HUES64 (cell line): ENCODE measurements around the gene SH3PXD2A.

Experiments
- H3K27ac ChIP-seq: 2 replicates; pipeline ENCODE4 v1.7.0; 2013; ENCODE audit warnings: low read depth, low read length, inconsistent platforms
- H3K27me3 ChIP-seq: 2 replicates; pipeline ENCODE4 v1.6.1; 2013; ENCODE audit warnings: mild to moderate bottlenecking, low read length; ENCODE audit not compliant: insufficient read depth
- H3K36me3 ChIP-seq: 2 replicates; pipeline ENCODE4 v1.6.1; 2013; ENCODE audit warnings: mild to moderate bottlenecking, low read length; ENCODE audit not compliant: insufficient read depth
- H3K4me1 ChIP-seq: 2 replicates; pipeline ENCODE4 v1.6.1; 2013; ENCODE audit warnings: mild to moderate bottlenecking, low read length, moderate library complexity; ENCODE audit not compliant: insufficient read depth
- H3K4me3 ChIP-seq: 2 replicates; pipeline ENCODE4 v1.5.1; 2013; ENCODE audit warnings: mild to moderate bottlenecking, low read length, moderate library complexity
- H3K9ac ChIP-seq: 2 replicates; pipeline ENCODE4 v1.6.1; 2013; ENCODE audit warnings: mild to moderate bottlenecking, low read depth, low read length
- H3K9me3 ChIP-seq: 2 replicates; pipeline ENCODE4 v1.6.1; 2013; ENCODE audit warnings: low read depth, low read length; ENCODE audit not compliant: insufficient read depth
- WGBS: fragments of 150-250, 120-280 bp; methylation state at CpG from one replicate; pipeline ENCODE4 v1.1.7; 2013; ENCODE audit warnings: missing lambda C conversion rate; 5-methylcytosine and 5-hydroxymethylcytosine counted together

SH3PXD2A gene

DNA sequence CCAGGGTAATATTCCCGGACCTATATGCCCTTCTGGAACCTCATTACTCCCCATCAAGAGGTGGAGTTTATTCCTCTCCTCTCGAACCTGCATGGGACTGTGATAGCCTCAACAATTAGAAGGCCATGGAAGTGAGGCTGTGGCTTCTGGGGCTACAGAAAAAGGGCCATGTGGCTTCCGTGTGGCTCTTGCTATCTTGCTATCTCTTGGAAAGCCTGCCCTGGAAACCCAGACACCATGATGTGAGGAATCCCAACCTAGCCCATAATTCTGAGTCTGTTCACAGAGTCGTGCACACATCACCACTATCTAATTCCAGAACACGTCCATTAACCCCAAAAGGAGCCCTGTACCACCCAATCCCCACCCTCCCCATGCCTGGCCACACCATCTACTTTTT lies 20.8 kb upstream of the SH3PXD2A start:
- peaks cover 2% of the 10 kb centered on the region for H3K4me1 ChIP-seq
- H3K27ac ChIP-seq: no peak overlapping the region
- H3K9ac ChIP-seq: no peak overlapping the region
- WGBS: 85% methylated on average over 5 of the region's 5 CpGs
- H3K4me3 ChIP-seq: no peak overlapping the region
- H3K9me3 ChIP-seq: no peaks in the 10 kb centered on the region
- H3K36me3 ChIP-seq: peaks cover 2% of the 10 kb centered on the region
- H3K27me3 ChIP-seq: no peaks in the 10 kb centered on the region

GRCh38 chr10:103874730-103875129 lies 19.4 kb upstream of the SH3PXD2A start:
- H3K4me3 ChIP-seq: no peak overlapping the region
- no peaks in the 10 kb centered on the region for H3K9me3 ChIP-seq
- no peak overlapping the region for H3K9ac ChIP-seq
- peaks cover 14% of the 10 kb centered on the region for H3K4me1 ChIP-seq
- H3K36me3 ChIP-seq: no peaks in the 10 kb centered on the region; the same call in 1 of the 2 replicates
- no peaks in the 10 kb centered on the region for H3K27me3 ChIP-seq
- no peak overlapping the region for H3K27ac ChIP-seq
- 90% methylated on average over 6 of the region's 6 CpGs for WGBS

DNA sequence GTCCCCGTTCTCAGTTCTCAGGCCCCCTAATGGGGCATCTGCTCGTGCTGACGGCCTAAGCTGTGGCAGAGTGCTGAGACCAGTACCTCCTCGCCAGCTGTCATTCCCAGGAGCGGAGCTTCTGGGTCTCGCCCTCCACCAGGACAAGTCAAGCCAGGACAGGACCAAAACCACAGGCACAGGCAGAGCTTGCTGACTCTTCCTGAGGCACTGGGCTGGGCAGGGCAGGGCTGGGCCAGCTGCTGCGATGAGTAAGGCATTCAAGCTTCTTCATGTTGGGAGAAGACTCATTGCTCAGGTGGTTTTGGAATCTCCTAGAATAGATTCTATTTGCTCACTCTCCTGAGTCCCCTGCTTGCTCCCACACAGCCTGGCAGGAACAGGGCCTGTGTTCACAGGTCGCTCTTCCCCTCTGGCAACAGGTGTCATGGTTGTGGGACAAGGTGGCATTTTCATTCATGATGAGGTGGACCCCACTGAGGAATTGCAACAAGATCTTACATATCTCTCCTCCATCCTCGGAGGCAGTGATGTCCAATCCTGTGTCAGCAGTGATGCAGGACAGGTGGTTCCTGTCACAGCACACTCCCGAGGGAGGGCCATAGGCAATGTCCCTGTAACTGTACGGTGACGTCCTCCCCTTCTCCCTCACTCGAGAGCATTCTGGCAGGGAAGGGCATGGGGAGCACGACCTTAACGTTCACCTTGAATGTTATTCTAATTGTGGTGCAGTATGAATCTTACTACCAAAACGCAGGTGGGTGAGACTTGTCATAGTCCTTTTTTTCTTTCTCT lies 17.0 kb upstream of the SH3PXD2A start:
- 91% methylated on average over 14 of the region's 16 CpGs for WGBS
- Histone ChIP-seq H3K36me3 (no peaks in the 10 kb centered on the region), H3K9ac (no peak overlapping the region)

GRCh38 chr10:103871006-103871405 lies 15.6 kb upstream of the SH3PXD2A start:
- 66% methylated on average over 7 of the region's 7 CpGs for WGBS

More for the DNA sequence above, 17.0 kb upstream of the SH3PXD2A start:
- no peak overlapping the region for H3K27ac ChIP-seq
- peaks cover 14% of the 10 kb centered on the region for H3K4me1 ChIP-seq
- no peaks in the 10 kb centered on the region for H3K9me3 ChIP-seq
- H3K4me3 ChIP-seq: no peak overlapping the region
- H3K27me3 ChIP-seq: no peaks in the 10 kb centered on the region

DNA sequence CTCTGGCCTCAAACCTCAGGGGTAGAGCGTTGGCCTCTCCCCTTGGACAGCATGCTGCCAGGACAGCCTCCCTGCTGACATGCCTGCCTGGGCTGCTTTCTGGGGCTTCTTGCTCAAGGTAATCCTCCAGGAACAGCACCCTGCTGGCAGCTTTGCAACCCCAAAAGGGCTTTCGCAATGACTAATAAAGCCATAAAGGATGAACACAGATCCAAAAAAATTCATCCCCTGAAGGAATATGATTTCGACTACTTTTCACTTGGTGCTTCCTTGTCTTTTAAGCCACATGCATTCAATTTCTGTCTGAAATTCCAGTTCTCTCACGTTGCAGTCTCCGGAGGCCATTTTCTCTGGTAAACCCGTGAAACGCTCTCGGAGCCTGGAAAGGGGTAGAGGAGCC lies 15.1 kb upstream of the SH3PXD2A start:
- Histone ChIP-seq H3K27ac (no peak overlapping the region), H3K4me1 (peaks cover 14% of the 10 kb centered on the region), H3K9ac (no peak overlapping the region), H3K27me3 (no peaks in the 10 kb centered on the region), H3K9me3 (peaks cover 5% of the 10 kb centered on the region), H3K4me3 (no peak overlapping the region), H3K36me3 (no peaks in the 10 kb centered on the region)
- 58% methylated on average over 8 of the region's 8 CpGs for WGBS

More at GRCh38 chr10:103871006-103871405, 15.6 kb upstream of the SH3PXD2A start:
- H3K4me1 ChIP-seq: peaks cover 14% of the 10 kb centered on the region
- no peaks in the 10 kb centered on the region for H3K27me3 ChIP-seq
- H3K27ac ChIP-seq: no peak overlapping the region
- no peak overlapping the region for H3K4me3 ChIP-seq
- H3K36me3 ChIP-seq: no peaks in the 10 kb centered on the region
- no peaks in the 10 kb centered on the region for H3K9me3 ChIP-seq
- no peak overlapping the region for H3K9ac ChIP-seq

GRCh38 chr10:103869336-103869735 lies 14.0 kb upstream of the SH3PXD2A start:
- no peaks in the 10 kb centered on the region for H3K36me3 ChIP-seq
- no peak overlapping the region for H3K27ac ChIP-seq
- 94% methylated on average over 4 of the region's 4 CpGs for WGBS
- H3K4me3 ChIP-seq: no peak overlapping the region
- peaks cover 13% of the 10 kb centered on the region for H3K9me3 ChIP-seq
- no peak overlapping the region for H3K9ac ChIP-seq
- no peaks in the 10 kb centered on the region for H3K27me3 ChIP-seq
- H3K4me1 ChIP-seq: peaks cover 14% of the 10 kb centered on the region

DNA sequence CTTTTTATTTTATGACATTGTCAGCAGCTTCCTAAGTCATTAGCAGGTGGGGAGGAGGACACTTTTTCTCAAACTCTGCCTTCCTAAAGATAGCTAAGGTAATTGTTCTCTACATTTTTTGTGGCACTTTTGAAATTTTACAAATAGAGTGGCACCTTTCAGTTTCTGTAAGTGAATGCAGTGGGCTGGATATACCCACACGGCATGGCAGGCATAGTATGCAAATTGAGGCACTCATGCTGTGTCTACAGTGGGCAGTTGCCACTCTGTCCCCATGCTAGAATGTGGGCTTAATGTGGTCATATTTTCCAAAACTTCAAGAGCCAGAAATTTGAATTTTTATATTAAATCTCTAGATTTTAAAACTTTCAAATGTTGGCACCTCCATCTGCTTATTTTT lies 12.8 kb upstream of the SH3PXD2A start:
- 67% methylated on average over 1 of the region's 1 CpG for WGBS
- Histone ChIP-seq H3K9ac (no peak overlapping the region), H3K4me1 (peaks cover 14% of the 10 kb centered on the region), H3K27me3 (no peaks in the 10 kb centered on the region), H3K4me3 (no peak overlapping the region), H3K36me3 (no peaks in the 10 kb centered on the region), H3K9me3 (peaks cover 13% of the 10 kb centered on the region), H3K27ac (no peak overlapping the region)

GRCh38 chr10:103861505-103861904 lies 6.1 kb upstream of the SH3PXD2A start:
- H3K4me3 ChIP-seq: no peak overlapping the region
- no peak overlapping the region for H3K9ac ChIP-seq
- WGBS: 96% methylated on average over 1 of the region's 1 CpG
- no peaks in the 10 kb centered on the region for H3K36me3 ChIP-seq
- H3K27ac ChIP-seq: no peak overlapping the region
- no peaks in the 10 kb centered on the region for H3K4me1 ChIP-seq
- peaks cover 13% of the 10 kb centered on the region for H3K9me3 ChIP-seq
- peaks cover 14% of the 10 kb centered on the region for H3K27me3 ChIP-seq

DNA sequence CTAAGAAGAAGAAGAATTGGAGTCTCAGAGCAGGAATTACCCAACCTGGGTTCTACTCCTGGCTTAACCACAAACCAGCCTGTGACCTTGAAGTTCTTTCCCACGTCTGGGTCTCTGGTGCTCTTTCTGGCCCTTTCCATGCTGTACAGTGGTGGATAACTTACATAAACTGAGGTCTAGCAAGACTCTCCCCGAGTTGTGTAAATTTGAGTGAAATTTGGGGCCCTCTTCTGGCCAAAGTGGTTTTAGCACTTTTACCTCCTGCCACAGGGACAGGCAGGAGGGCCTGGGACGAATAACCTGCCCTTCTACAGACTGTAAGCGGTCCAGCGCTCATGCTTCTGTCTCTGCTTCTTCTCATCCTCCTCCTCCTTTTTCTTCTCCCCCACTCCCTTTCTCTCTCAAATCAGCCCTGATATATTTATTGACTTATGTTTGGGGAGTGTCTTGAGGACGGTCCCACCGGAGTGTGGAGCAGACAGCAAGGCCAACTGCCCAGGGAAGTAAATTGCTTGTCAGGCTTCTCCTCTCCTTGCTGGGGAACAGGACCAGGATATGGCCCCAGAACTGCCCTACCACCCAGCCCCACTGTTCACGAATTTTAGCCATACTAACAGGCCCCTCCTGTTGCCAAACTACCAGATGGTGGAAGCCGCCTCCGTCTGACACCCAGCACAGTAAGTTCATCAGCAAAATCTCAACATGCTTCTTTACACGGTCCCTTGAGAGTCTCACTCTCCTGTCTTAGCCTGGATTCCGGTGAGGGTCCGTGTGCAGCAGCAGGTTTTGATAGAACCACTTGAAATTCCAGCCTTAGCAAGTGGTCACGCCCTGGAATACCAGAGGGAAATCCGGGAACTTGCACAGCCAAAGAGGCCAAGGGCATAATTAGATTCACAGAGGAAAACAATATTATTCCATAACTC lies 4.0 kb upstream of the SH3PXD2A start:
- 0 out of 2 replicates have a peak, but pooled peaks cover 3% of the 10 kb centered on the region for H3K4me1 ChIP-seq

GRCh38 chr10:103858360-103858759 lies 3.0 kb upstream of the SH3PXD2A start:
- Histone ChIP-seq H3K36me3 (no peaks in the 10 kb centered on the region), H3K9ac (no peak overlapping the region), H3K27ac (no peak overlapping the region), H3K4me1 (peaks cover 11% of the 10 kb centered on the region; the same call in 1 of the 2 replicates), H3K9me3 (no peaks in the 10 kb centered on the region), H3K4me3 (no peak overlapping the region), H3K27me3 (peaks cover 39% of the 10 kb centered on the region)
- 89% methylated on average over 5 of the region's 5 CpGs for WGBS

More for the DNA sequence above, 4.0 kb upstream of the SH3PXD2A start:
- Histone ChIP-seq H3K27ac (no peak overlapping the region), H3K9ac (no peak overlapping the region), H3K9me3 (no peaks in the 10 kb centered on the region), H3K27me3 (peaks cover 28% of the 10 kb centered on the region), H3K4me3 (no peak overlapping the region), H3K36me3 (no peaks in the 10 kb centered on the region)
- WGBS: 61% methylated on average over 15 of the region's 15 CpGs

- peaks cover 50% of the 10 kb centered on the region for H3K27me3 ChIP-seq
- H3K4me3 ChIP-seq: no peak overlapping the region
- H3K4me1 ChIP-seq: peaks cover 11% of the 10 kb centered on the region; the same call in 1 of the 2 replicates
- H3K9ac ChIP-seq: no peak overlapping the region
- WGBS: 86% methylated on average over 5 of the region's 5 CpGs
- no peaks in the 10 kb centered on the region for H3K36me3 ChIP-seq
- H3K9me3 ChIP-seq: no peaks in the 10 kb centered on the region
- no peak overlapping the region for H3K27ac ChIP-seq
These were observed 1.4 kb upstream of the SH3PXD2A start for GRCh38 chr10:103856797-103857170.
